Measurements from ENCODE around the gene GRB7.

The GRB7 gene

DNA sequence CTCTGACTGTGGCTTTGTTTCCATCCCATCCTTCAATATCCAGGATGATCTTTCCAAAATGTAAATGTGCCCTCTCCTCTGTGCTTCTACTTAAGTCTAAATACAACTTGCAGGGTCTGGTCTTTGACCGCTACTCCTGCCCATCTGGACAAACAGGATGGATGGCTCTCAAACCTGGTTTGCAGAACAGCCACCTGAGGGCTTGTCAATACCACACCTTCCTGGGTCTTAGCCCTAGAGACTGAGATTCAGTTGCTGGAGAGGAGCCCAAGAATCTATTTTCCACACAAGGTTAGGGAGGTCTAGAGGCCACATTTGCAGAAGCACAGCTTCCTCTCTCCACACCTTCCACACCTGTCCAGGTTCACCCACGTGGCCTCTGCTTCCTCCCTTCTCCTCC is 1.9 kb upstream of the GRB7 start:
- TF ChIP-seq, protein P1, sequence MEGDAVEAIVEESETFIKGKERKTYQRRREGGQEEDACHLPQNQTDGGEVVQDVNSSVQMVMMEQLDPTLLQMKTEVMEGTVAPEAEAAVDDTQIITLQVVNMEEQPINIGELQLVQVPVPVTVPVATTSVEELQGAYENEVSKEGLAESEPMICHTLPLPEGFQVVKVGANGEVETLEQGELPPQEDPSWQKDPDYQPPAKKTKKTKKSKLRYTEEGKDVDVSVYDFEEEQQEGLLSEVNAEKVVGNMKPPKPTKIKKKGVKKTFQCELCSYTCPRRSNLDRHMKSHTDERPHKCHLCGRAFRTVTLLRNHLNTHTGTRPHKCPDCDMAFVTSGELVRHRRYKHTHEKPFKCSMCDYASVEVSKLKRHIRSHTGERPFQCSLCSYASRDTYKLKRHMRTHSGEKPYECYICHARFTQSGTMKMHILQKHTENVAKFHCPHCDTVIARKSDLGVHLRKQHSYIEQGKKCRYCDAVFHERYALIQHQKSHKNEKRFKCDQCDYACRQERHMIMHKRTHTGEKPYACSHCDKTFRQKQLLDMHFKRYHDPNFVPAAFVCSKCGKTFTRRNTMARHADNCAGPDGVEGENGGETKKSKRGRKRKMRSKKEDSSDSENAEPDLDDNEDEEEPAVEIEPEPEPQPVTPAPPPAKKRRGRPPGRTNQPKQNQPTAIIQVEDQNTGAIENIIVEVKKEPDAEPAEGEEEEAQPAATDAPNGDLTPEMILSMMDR (IDR thresholded peaks at IDR 0.05) = no peak
- H3K36me3 ChIP-seq = no peaks in the 10 kb centered on the region
- peaks cover 3 to 21% of the 10 kb centered on the region in 2 experiments for H3K4me1 ChIP-seq (ENCODE audit: control insufficient read depth in 1 of 2, insufficient read depth in 1 of 2, low read depth in 1 of 2, low read length in 1 of 2)
- H3K27me3 ChIP-seq = peaks cover 92% of the 10 kb centered on the region
- H3K27ac ChIP-seq = no peak overlapping the region
- H3K9me3 ChIP-seq = no peaks in the 10 kb centered on the region
- no peak overlapping the region for H3K4me3 ChIP-seq (ENCODE audit: low read depth in 1 of 2, low read length in 1 of 2)

DNA sequence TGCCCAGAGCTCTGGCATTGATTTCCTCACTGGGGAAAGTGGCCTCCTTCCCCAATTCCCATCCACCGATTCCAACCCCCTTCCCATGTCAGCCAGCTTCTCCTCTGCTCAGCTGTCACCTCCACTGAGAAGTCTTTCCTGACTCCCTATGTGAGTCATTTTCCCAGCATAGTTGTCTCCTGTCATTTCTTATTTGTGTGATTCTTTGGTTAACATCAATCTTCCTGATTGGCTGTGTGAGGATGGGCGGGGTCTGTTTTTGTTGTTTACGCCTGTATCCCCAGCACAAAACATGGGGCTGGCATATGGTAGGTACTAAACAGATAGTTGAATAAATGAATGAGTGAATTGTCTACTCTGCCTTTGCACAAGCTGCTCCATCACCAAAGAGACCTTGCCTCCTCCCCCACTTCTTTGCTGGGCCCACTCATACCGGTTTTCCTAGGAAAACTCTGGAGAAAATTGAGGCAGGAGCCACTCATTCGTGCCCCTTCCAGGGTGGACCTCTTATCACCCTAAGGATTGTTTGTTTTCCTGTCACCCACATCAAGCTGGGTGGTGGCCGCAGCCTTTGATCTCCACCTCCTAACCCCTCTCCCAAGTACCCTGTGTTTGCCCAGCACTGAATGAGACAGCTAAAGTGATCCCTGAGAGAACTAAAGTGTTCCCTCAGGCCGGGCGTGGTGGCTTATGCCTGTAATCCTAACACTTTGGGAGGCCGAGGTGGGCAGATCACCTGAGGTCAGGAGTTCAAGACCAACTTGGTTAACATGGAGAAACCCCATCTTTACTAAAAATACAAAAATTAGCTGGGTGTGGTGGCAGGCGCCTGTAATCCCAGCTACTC is 1.2 kb upstream of the GRB7 start:
- H3K27ac ChIP-seq = no peak overlapping the region
- TF ChIP-seq, protein P1 (IDR thresholded peaks at IDR 0.05) = no peak
- H3K4me3 ChIP-seq (ENCODE audit: low read depth in 1 of 2, low read length in 1 of 2) = no peak overlapping the region
- no peaks in the 10 kb centered on the region for H3K36me3 ChIP-seq
- no peaks in the 10 kb centered on the region for H3K9me3 ChIP-seq
- peaks cover 3 to 20% of the 10 kb centered on the region in 2 experiments for H3K4me1 ChIP-seq (ENCODE audit: control insufficient read depth in 1 of 2, insufficient read depth in 1 of 2, low read depth in 1 of 2, low read length in 1 of 2)
- peaks cover 96% of the 10 kb centered on the region for H3K27me3 ChIP-seq

DNA sequence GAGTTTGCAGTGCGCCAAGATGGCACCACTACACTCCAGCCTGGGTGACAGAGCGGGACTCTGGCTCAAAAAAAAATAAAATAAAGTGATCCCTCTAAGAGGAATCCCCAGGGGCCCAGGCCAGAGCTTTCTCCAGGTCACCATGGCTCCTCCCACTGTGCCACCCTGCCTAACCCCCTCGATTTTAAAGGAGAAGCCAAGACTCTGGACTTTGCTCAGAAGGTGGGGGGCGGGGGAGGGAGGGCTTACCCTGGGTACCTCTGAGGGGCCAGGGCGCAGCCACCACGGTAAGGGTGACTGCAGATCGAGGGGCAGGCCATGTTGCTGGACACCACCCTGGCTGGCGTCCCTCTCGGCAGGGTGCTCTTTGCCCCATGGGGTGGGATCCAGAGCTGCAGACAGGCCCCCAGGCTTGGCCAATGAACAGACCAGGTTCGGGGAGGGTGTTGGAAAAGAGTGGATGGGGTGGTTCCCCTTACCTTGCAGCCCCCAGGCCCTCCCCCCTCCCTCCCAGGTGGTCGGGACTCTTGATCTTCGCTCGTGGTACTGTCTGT is 455 bp upstream of the GRB7 start:
- Histone ChIP-seq H3K27me3 (peaks cover 97% of the 10 kb centered on the region), H3K4me3 (ENCODE audit: low read depth in 1 of 2, low read length in 1 of 2) (no peak overlapping the region), H3K27ac (no peak overlapping the region), H3K9me3 (no peaks in the 10 kb centered on the region), H3K36me3 (no peaks in the 10 kb centered on the region), H3K4me1 (ENCODE audit: control insufficient read depth in 1 of 2, insufficient read depth in 1 of 2, low read depth in 1 of 2, low read length in 1 of 2) (peaks cover 3 to 20% of the 10 kb centered on the region in 2 experiments)
- TF ChIP-seq, protein P1 (IDR thresholded peaks at IDR 0.05) = no peak

DNA sequence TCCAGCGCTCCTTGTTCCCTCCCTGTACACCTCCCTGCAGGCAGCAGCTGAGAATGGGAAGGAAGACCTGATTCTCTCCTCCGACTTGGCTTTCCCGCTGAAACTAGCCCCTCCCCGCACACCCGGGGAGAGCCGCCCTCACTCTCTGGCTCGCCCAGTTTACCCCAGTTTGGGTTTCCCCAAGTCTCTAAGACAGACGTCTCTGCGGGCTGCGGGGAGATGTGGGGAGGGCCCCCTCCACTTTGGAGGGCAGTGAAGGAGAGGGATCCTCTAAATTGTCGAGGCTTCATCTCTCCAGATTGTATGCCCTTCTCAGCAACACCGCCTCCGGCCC is 797 bp downstream of the GRB7 start:
- H3K27ac ChIP-seq = no peak overlapping the region
- H3K27me3 ChIP-seq = peaks cover 97% of the 10 kb centered on the region
- H3K36me3 ChIP-seq = no peaks in the 10 kb centered on the region
- no peak overlapping the region for H3K4me3 ChIP-seq (ENCODE audit: low read depth in 1 of 2, low read length in 1 of 2)
- peaks cover 3 to 20% of the 10 kb centered on the region in 2 experiments for H3K4me1 ChIP-seq (ENCODE audit: control insufficient read depth in 1 of 2, insufficient read depth in 1 of 2, low read depth in 1 of 2, low read length in 1 of 2)
- H3K9me3 ChIP-seq = no peaks in the 10 kb centered on the region
- TF ChIP-seq, protein P1 (IDR thresholded peaks at IDR 0.05) = no peak

DNA sequence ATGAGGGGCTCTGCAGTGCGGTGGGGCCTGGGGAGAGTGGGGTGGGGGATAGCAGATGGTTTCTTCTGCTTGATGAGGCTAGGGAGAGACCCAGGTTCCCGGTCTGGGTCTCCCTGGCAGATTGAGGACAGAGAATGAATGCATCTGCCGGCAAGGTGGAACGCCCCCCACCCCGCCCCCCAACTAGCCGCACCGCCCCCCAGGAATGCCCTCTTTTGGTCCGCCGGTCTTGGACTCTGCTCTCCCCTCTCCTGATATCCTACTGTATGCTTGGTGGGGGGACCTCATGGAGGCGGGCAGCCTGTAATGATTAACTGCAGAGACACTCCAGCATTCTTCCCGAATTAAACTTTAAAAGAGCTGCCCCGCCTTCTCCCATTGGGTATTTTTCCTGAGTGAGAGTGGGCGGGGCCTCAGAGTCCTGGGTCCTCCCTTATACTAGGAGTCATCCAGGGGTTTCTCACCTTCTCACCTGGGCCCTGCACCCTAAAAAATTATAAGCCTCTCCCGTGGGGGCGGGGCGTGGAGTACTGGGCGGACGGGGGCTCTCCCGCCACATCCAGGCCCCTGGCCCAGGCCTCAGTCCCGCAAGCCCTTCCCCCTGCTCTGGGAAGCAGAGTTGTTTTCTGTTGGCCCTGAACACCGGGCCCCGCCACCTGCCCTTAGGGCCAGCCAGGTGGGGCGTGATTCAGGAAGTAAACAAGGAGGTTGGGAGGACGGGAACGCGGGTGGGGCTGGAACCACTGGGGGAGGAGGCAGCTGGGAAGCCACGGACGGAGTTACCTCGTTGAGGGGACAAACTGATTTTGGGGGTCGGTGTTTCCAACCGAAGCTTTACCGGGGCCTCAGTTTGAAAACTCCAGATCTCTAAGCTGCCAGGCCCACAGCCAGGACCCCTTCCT is 1.5 kb downstream of the GRB7 start:
- H3K9me3 ChIP-seq = no peaks in the 10 kb centered on the region
- TF ChIP-seq, protein P1 (IDR thresholded peaks at IDR 0.05) = no peak
- H3K27me3 ChIP-seq = peaks cover 98% of the 10 kb centered on the region
- no peaks in the 10 kb centered on the region for H3K36me3 ChIP-seq
- H3K4me1 ChIP-seq (ENCODE audit: control insufficient read depth in 1 of 2, insufficient read depth in 1 of 2, low read depth in 1 of 2, low read length in 1 of 2) = peaks cover 3 to 20% of the 10 kb centered on the region in 2 experiments
- no peak overlapping the region for H3K4me3 ChIP-seq (ENCODE audit: low read depth in 1 of 2, low read length in 1 of 2)
- H3K27ac ChIP-seq = no peak overlapping the region

All from neutrophil (primary cell).